ENCODE results near the gene SUMO4.

- TF ChIP-seq, protein P1, sequence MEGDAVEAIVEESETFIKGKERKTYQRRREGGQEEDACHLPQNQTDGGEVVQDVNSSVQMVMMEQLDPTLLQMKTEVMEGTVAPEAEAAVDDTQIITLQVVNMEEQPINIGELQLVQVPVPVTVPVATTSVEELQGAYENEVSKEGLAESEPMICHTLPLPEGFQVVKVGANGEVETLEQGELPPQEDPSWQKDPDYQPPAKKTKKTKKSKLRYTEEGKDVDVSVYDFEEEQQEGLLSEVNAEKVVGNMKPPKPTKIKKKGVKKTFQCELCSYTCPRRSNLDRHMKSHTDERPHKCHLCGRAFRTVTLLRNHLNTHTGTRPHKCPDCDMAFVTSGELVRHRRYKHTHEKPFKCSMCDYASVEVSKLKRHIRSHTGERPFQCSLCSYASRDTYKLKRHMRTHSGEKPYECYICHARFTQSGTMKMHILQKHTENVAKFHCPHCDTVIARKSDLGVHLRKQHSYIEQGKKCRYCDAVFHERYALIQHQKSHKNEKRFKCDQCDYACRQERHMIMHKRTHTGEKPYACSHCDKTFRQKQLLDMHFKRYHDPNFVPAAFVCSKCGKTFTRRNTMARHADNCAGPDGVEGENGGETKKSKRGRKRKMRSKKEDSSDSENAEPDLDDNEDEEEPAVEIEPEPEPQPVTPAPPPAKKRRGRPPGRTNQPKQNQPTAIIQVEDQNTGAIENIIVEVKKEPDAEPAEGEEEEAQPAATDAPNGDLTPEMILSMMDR (IDR thresholded peaks at IDR 0.05): no peak
- TF ChIP-seq POLR2A (IDR thresholded peaks at IDR 0.05): no peak
Observed at GRCh38 chr6:149372062-149372461, 28.0 kb upstream of the SUMO4 start.

Data from transverse colon (tissue), 3 donors.